CD4-positive, CD25-positive, alpha-beta regulatory T cell (primary cell): ENCODE data around the gene PDE6C. TPM values are rescaled to one million over a fixed set of nuclear protein-coding genes. Genes with fewer than 3 reads are reported as not detected.
A peak's percentile ranks its signal among the peaks of the same experiment; 100 is the strongest.

Experiments used
- ATAC-seq, 2 donors: fragments of 150-1000 bp; cut with Tn5 transposase; one replicate each; pipeline ENCODE4 v1.10.0; 2021; ENCODE audit warnings: low read depth in 2 of 2, moderate number of reproducible peaks in 2 of 2, moderate library complexity in 1 of 2
- DNase-seq, 3 donors: peaks; one replicate each; pipeline versions ENCODE4 v3.0.0 to v3.0.0-alpha.2; 2012 to 2022; ENCODE audit warnings: mixed read lengths in 1 of 3
- H3K27ac ChIP-seq: one replicate; pipeline ENCODE4 v1.7.0; 2013; ENCODE audit warnings: mild to moderate bottlenecking, low read length; ENCODE audit not compliant: insufficient read depth, poor library complexity, severe bottlenecking
- H3K27me3 ChIP-seq: one replicate; pipeline ENCODE4 v1.7.0; 2013; ENCODE audit warnings: low read length; ENCODE audit not compliant: control insufficient read depth, insufficient read depth
- H3K36me3 ChIP-seq: one replicate; pipeline ENCODE4 v1.7.0; 2013; ENCODE audit warnings: mild to moderate bottlenecking, low read length, moderate library complexity; ENCODE audit not compliant: control insufficient read depth, insufficient read depth
- H3K4me1 ChIP-seq: 2 replicates; pipeline ENCODE4 v1.7.0; 2013; ENCODE audit warnings: mild to moderate bottlenecking, low read length; ENCODE audit not compliant: insufficient read depth, control insufficient read depth, poor library complexity, severe bottlenecking
- H3K4me3 ChIP-seq: one replicate; pipeline ENCODE4 v1.7.0; 2013; ENCODE audit warnings: low read depth, mild to moderate bottlenecking, low read length, moderate library complexity
- H3K9me3 ChIP-seq, 2 experiments: 1 replicate in 1 of 2; 2 replicates in 1 of 2; pipeline ENCODE4 v1.7.0; 2013; ENCODE audit warnings: low read length in 2 of 2, mild to moderate bottlenecking in 1 of 2, moderate library complexity in 1 of 2; ENCODE audit not compliant: control insufficient read depth in 2 of 2
- H3K27ac Mint-ChIP-seq, 3 donors: one replicate each; pipeline ENCODE4 v1.8.0; 2020 to 2022; ENCODE audit warnings: mild to moderate bottlenecking in 3 of 3, mixed read lengths in 3 of 3, moderate library complexity in 2 of 3
- H3K27me3 Mint-ChIP-seq: one replicate; pipeline ENCODE4 v1.8.0; 2022; ENCODE audit warnings: mild to moderate bottlenecking, mixed read lengths
- H3K36me3 Mint-ChIP-seq: one replicate; pipeline ENCODE4 v1.8.0; 2020; ENCODE audit warnings: mixed read lengths
- H3K4me1 Mint-ChIP-seq, 4 donors: one replicate each; pipeline ENCODE4 v1.8.0; 2020 to 2022; ENCODE audit warnings: mixed read lengths in 4 of 4, mild to moderate bottlenecking in 1 of 4
- H3K4me3 Mint-ChIP-seq, 4 donors: one replicate each; pipeline ENCODE4 v1.8.0; 2020 to 2022; ENCODE audit warnings: mild to moderate bottlenecking in 4 of 4, mixed read lengths in 4 of 4, moderate library complexity in 3 of 4
- H3K9me3 Mint-ChIP-seq, 7 donors: one replicate each; pipeline ENCODE4 v1.8.0; 2020 to 2022; ENCODE audit warnings: mixed read lengths in 7 of 7, mild to moderate bottlenecking in 3 of 7, moderate library complexity in 2 of 7
- polyA plus RNA-seq, 4 donors: library from polyadenylated mRNA; unstranded; fragments of 300-500 nt; fragmentation: Illumina TruSeq; gene quantifications; one replicate each; pipeline ENCODE4 v1.2.3, GENCODE V29; 2021
- total RNA-seq: library from RNA; stranded (reverse); gene quantifications from one replicate; pipeline ENCODE4 v1.2.3, GENCODE V29; 2022

Gene PDE6C
- total and polyA plus RNA-seq, 5 donors from 2014 or later: not detected

GRCh38 chr10:93672022-93672678 lies 59.8 kb downstream of the PDE6C start:
- Mint-ChIP-seq H3K27ac (peak overlapping the region in 2 of 3 donors; percentile 11 to 64), H3K4me3 (no peak overlapping the region), H3K4me1 (peaks cover 0 to 7% (median 5%) of the 10 kb centered on the region in 4 donors), H3K27me3 (no peaks in the 10 kb centered on the region), H3K9me3 (no peaks in the 10 kb centered on the region), H3K36me3 (peaks cover 13% of the 10 kb centered on the region)
- Histone ChIP-seq H3K27me3 (no peaks in the 10 kb centered on the region), H3K9me3 (no peaks in the 10 kb centered on the region), H3K4me3 (no peak overlapping the region), H3K4me1 (no peaks in the 10 kb centered on the region), H3K36me3 (peaks cover 60% of the 10 kb centered on the region), H3K27ac (no peak overlapping the region)
- DNase-seq (no peak), ATAC-seq (no peak)

- DNase-seq (no peak), ATAC-seq (no peak)
- peaks cover 16% of the 10 kb centered on the region for H3K36me3 Mint-ChIP-seq
- Histone ChIP-seq H3K36me3 (peaks cover 59% of the 10 kb centered on the region), H3K27me3 (no peaks in the 10 kb centered on the region), H3K4me1 (no peaks in the 10 kb centered on the region), H3K4me3 (no peak overlapping the region), H3K27ac (no peak overlapping the region), H3K9me3 (no peaks in the 10 kb centered on the region)
- no peak overlapping the region for H3K4me3 Mint-ChIP-seq
- no peaks in the 10 kb centered on the region for H3K27me3 Mint-ChIP-seq
- H3K9me3 Mint-ChIP-seq: no peaks in the 10 kb centered on the region
- H3K4me1 Mint-ChIP-seq: peaks cover 0 to 7% (median 5%) of the 10 kb centered on the region in 4 donors
- H3K27ac Mint-ChIP-seq: peak overlapping the region in 2 of 3 donors; percentile 35 to 64
These were observed 60.6 kb downstream of the PDE6C start for GRCh38 chr10:93672890-93673289.

DNA sequence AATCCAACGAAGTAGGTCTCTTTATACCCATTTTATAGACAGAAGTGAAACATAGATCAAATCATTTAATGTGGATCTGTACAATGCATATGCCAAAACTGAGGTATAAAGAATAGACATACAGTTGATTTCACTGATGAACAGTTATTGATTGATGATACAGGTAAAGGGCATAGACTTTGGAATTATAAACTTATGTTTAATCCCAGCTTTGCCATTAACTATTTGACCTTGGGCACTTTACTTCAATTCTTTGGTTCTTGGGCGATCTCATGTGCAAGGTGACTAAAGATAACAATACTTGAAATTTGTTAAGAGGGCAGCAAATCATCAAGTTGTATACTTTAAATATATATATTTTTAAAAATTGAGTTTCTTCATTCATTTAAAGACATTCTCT lies 61.5 kb downstream of the PDE6C start:
- Histone ChIP-seq H3K4me1 (no peaks in the 10 kb centered on the region), H3K36me3 (peaks cover 61% of the 10 kb centered on the region), H3K27me3 (no peaks in the 10 kb centered on the region), H3K4me3 (no peak overlapping the region), H3K27ac (no peak overlapping the region), H3K9me3 (no peaks in the 10 kb centered on the region)
- H3K27me3 Mint-ChIP-seq: no peaks in the 10 kb centered on the region
- no peak overlapping the region for H3K4me3 Mint-ChIP-seq
- H3K27ac Mint-ChIP-seq: no peak overlapping the region
- no peaks in the 10 kb centered on the region for H3K9me3 Mint-ChIP-seq
- DNase-seq (no peak), ATAC-seq (no peak)
- peaks cover 19% of the 10 kb centered on the region for H3K36me3 Mint-ChIP-seq
- H3K4me1 Mint-ChIP-seq: peaks cover 0 to 7% (median 5%) of the 10 kb centered on the region in 4 donors

DNA sequence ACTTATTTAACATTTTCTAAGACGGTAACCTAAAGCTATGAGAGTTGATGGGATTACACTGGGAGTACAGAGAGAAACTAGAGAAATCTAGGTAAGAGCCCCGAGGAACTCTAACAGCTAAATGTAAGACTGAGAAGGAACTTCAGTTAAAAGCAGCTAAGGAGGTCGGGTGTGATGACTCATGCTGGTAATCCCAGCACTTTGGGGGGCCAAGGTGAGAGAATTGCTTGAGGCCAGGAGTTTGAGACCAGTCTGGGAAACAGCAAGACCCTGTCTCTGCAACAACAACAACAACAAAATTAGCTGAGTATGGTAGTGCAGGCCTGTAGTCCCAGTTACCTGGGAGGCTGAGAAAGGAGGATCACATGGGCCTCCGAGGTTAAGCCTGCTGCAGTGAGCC lies 66.0 kb downstream of the PDE6C start:
- H3K4me1 ChIP-seq: no peaks in the 10 kb centered on the region
- H3K4me3 ChIP-seq: no peak overlapping the region
- H3K27ac ChIP-seq: no peak overlapping the region
- ATAC-seq (no peak), DNase-seq (no peak)
- Mint-ChIP-seq H3K4me1 (peaks cover 0 to 2% (median 0%) of the 10 kb centered on the region in 4 donors), H3K27me3 (no peaks in the 10 kb centered on the region), H3K27ac (peak overlapping the region in 1 of 3 donors; percentile 21), H3K9me3 (no peaks in the 10 kb centered on the region), H3K4me3 (no peak overlapping the region), H3K36me3 (peaks cover 16% of the 10 kb centered on the region)
- no peaks in the 10 kb centered on the region for H3K27me3 ChIP-seq
- H3K36me3 ChIP-seq: peaks cover 46% of the 10 kb centered on the region
- no peaks in the 10 kb centered on the region for H3K9me3 ChIP-seq

DNA sequence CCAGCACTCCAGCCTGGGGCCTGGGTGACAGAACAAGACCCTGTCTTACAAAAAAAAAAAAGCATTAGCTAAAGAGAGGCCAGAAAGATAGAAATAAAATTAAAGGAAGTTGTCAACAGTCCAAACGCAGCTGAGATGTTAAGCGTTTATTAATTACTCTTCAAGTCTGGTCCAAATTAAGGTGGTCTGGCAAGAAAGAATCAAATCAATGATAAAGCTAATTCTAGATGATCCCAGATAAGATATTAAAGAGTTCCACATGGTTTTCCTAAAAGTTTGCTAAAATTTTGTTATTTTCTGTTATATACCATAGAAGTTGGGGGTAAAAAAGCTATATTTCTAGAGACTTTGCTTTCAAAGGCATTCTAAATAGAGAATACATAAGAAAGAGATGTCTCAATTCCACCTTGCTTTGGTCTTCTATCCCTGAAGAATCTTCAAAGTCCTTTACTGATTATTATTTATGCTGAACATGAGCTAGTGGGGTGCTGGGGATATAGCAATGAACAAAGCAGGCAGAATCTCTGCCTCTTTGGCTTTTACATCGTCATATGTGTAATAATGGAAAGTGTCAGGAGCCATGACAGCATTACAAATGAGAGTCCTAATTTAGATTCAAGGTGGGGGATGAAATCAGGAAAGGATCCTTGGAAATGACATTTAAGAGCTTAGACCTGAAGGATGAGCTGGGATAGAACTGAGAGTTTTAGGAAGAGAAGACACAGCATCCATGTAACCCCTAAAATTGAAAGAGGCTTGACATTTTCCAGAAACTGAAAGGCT lies 66.7 kb downstream of the PDE6C start:
- peaks cover 0 to 5% (median 4%) of the 10 kb centered on the region in 4 donors for H3K4me1 Mint-ChIP-seq
- ATAC-seq (no peak), DNase-seq (no peak)
- Histone ChIP-seq H3K4me1 (no peaks in the 10 kb centered on the region), H3K4me3 (no peak overlapping the region), H3K9me3 (no peaks in the 10 kb centered on the region), H3K36me3 (peaks cover 41% of the 10 kb centered on the region), H3K27ac (no peak overlapping the region), H3K27me3 (no peaks in the 10 kb centered on the region)
- no peaks in the 10 kb centered on the region for H3K27me3 Mint-ChIP-seq
- H3K27ac Mint-ChIP-seq: peak overlapping the region in 1 of 3 donors; percentile 21
- no peak overlapping the region for H3K4me3 Mint-ChIP-seq
- H3K9me3 Mint-ChIP-seq: no peaks in the 10 kb centered on the region
- peaks cover 16% of the 10 kb centered on the region for H3K36me3 Mint-ChIP-seq

DNA sequence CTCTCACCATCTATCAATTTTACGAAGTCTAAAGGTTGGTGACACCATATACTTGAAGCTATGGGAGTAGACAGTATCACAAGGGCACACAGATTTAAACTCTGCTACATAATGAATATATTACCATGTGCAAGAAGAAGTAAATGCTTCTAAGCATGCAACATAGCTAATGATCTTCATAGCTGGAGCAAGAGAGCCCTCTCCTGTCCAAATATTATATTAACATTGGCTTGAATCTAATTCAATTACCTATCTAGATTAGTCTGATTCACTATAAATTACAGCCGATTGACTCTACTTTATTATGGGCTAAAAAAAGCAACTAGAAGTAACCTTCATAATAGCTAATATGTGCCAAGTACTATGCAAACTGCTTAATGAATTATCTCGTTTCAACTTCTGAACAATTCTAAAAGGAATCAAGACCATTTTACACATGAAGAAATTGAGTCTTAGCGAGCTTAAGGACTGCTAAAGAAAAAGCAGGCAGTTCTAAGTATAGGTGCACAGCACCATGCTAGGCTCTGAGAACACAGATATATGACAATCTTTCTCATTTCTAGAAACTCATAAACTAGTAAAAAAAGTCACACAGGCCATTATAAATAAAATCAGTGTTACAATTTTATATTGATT lies 68.2 kb downstream of the PDE6C start:
- H3K36me3 Mint-ChIP-seq: peaks cover 15% of the 10 kb centered on the region
- H3K27ac ChIP-seq: no peak overlapping the region
- H3K36me3 ChIP-seq: peaks cover 46% of the 10 kb centered on the region
- H3K9me3 Mint-ChIP-seq: no peaks in the 10 kb centered on the region
- ATAC-seq (no peak), DNase-seq (peak in 1 of 3 donors; percentile 38)
- no peak overlapping the region for H3K4me3 Mint-ChIP-seq
- H3K4me1 Mint-ChIP-seq: peaks cover 0 to 8% (median 4%) of the 10 kb centered on the region in 4 donors
- H3K4me1 ChIP-seq: no peaks in the 10 kb centered on the region
- H3K27ac Mint-ChIP-seq: no peak overlapping the region
- no peak overlapping the region for H3K4me3 ChIP-seq
- no peaks in the 10 kb centered on the region for H3K27me3 ChIP-seq
- no peaks in the 10 kb centered on the region for H3K9me3 ChIP-seq
- H3K27me3 Mint-ChIP-seq: no peaks in the 10 kb centered on the region

- no peaks in the 10 kb centered on the region for H3K27me3 ChIP-seq
- no peaks in the 10 kb centered on the region for H3K9me3 Mint-ChIP-seq
- no peaks in the 10 kb centered on the region for H3K27me3 Mint-ChIP-seq
- H3K4me3 Mint-ChIP-seq: no peak overlapping the region
- no peaks in the 10 kb centered on the region for H3K4me1 ChIP-seq
- H3K4me3 ChIP-seq: no peak overlapping the region
- no peaks in the 10 kb centered on the region for H3K9me3 ChIP-seq
- H3K27ac ChIP-seq: no peak overlapping the region
- peaks cover 5 to 11% (median 6%) of the 10 kb centered on the region in 4 donors for H3K4me1 Mint-ChIP-seq
- ATAC-seq (no peak), DNase-seq (no peak)
- peaks cover 39% of the 10 kb centered on the region for H3K36me3 ChIP-seq
- no peak overlapping the region for H3K27ac Mint-ChIP-seq
- peaks cover 24% of the 10 kb centered on the region for H3K36me3 Mint-ChIP-seq
These were observed 75.4 kb downstream of the PDE6C start for GRCh38 chr10:93687737-93688136.
